ENCODE measurements around the gene RNPEPL1. TPM values are rescaled to one million over a fixed set of nuclear protein-coding genes. Genes with fewer than 3 reads are reported as not detected.

Gene RNPEPL1
- total RNA-seq, 2 donors from 2014 or later, result 22.6 to 51.2 TPM

DNA sequence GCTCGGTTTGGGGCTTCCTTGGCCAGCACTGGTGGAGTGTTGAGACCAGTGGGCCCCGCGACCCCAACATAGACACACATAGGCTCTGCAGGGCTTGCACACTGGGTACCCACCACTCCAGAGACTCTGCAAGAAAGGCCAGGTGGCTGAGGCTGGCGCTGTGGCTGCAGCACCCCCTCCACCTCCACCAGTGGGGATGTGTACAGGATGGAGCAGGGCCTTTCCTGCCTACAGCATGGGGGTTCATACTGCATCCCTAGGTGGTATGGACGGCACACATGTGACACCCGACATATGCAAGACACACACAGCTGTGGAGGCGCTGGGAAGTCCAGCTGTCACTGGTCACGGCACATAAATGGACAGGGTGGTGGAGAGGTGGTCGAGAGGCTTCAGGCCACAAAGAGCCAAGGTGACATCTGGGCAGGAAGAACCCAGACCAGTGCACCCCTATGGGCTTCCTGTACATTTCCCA is 1.3 kb downstream of the RNPEPL1 start:
- ATAC-seq (no peak), DNase-seq (ENCODE audit: low spot score in 2 of 2) (no peak)
- no peaks in the 10 kb centered on the region for H3K9me3 Mint-ChIP-seq
- H3K36me3 Mint-ChIP-seq, result peaks cover 15 to 19% of the 10 kb centered on the region in 2 donors
- H3K27ac Mint-ChIP-seq, result peak overlapping the region; percentile 47 to 50

DNA sequence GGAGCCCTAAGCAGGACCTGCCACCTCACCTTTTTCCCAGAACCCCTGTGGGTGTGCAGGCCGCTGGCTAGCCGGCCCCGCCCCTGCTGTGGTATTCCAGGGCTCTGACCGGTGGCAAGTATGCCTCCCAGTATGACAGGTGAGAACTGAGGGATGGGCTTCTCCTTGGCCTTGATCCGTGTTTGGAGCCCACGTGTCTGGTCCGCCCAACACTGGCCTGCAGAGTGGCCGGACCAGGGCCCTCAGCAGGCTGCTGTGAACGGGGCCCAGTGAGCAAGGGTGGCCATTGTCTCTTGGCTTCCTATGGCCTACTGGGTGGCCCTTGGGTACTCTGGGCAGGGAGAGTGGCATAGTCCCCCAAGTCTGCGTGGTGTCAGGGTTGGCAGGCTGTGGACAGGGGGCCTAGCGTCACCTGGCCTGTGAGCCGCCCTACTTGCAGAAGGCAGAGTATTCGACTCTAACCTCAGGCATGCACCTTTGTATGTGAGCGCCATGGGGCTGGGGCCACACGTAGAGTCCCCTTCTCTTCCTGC is 1.8 kb downstream of the RNPEPL1 start:
- ATAC-seq (no peak), DNase-seq (ENCODE audit: low spot score in 2 of 2) (peak in 1 of 2 donors; percentile 54)
- Mint-ChIP-seq H3K27ac (peak overlapping the region in 1 of 2 donors; percentile 47), H3K9me3 (no peaks in the 10 kb centered on the region), H3K36me3 (peaks cover 12 to 17% of the 10 kb centered on the region in 2 donors)

DNA sequence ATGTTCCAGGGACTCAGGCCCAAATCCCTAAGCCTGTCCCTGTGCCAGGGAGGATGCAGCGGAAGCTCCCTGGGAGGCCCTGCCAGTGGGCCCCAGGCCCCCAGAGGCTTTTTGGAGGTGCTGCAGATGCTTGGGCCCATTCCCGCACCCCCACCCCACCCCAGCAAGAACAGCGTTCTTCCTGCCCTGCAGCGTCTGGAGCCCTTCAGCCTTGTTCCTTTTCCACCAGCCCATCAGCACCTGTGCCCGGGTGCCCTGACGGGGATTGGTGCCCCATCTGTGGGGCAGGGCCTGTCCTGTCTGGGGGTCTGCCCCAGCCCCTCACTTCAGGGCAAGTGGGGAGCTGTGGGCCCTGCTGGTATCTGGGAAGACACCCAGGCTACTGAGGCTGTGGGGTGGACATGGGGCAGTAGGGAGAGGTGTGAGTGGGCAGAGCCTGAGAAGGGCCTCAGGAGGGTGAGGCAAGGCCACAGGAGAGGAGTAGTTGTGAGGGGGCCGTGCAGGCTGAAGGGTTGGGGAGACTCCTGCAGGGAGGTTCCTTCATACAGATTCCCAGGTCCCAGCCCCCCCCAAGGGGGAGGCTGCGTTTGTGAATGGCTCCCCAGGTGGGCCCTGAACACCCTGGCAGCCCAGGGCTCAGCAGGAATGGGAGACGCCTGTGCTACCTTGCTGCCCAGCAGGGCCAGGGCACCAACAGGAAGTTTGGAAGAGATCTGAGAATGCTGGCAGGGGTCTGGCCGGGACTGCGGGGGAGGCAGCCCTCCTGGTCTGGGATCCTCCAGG is 2.4 kb downstream of the RNPEPL1 start:
- Mint-ChIP-seq H3K27ac (peak overlapping the region in 1 of 2 donors; percentile 52), H3K9me3 (no peaks in the 10 kb centered on the region), H3K36me3 (peaks cover 5 to 11% of the 10 kb centered on the region in 2 donors)
- ATAC-seq (no peak), DNase-seq (ENCODE audit: low spot score in 2 of 2) (peak in 1 of 2 donors; percentile 56)

DNA sequence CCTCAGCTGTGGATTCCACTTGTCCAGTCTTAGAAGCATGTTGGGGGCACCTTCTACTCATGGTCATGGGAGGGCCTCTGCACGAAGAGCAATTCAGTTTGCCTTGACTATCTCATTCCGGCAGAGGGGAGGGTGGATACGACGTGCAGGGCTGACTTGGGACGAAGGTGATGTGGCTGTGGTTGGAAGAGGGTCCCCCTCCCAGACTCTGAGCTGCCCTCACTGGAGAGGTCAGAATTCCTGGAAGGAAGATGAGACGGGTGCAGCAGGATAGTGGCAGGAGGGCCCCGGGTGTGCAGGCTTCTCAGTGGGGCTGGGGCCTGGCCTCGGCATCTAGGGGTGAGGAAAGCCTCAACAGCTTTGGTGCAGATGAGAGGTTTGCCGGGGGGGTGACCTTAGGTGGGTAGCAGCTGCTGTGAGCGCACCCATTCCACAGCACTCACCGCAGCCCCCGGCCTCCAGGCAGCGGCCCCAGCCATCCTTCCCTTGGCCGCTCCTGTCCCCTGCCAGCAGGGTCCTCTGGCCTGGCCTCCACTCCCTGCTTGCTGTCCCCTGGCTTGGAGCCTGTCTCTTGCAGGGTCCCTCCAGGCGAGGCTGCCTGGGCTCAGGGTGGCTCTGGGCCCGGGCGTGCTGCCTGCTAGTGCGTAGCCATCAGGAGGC is 3.2 kb downstream of the RNPEPL1 start:
- H3K36me3 Mint-ChIP-seq, result peaks cover 5 to 11% of the 10 kb centered on the region in 2 donors
- no peaks in the 10 kb centered on the region for H3K9me3 Mint-ChIP-seq
- peak overlapping the region in 1 of 2 donors; percentile 37 for H3K27ac Mint-ChIP-seq
- ATAC-seq (no peak), DNase-seq (ENCODE audit: low spot score in 2 of 2) (peak in 1 of 2 donors; percentile 55)

DNA sequence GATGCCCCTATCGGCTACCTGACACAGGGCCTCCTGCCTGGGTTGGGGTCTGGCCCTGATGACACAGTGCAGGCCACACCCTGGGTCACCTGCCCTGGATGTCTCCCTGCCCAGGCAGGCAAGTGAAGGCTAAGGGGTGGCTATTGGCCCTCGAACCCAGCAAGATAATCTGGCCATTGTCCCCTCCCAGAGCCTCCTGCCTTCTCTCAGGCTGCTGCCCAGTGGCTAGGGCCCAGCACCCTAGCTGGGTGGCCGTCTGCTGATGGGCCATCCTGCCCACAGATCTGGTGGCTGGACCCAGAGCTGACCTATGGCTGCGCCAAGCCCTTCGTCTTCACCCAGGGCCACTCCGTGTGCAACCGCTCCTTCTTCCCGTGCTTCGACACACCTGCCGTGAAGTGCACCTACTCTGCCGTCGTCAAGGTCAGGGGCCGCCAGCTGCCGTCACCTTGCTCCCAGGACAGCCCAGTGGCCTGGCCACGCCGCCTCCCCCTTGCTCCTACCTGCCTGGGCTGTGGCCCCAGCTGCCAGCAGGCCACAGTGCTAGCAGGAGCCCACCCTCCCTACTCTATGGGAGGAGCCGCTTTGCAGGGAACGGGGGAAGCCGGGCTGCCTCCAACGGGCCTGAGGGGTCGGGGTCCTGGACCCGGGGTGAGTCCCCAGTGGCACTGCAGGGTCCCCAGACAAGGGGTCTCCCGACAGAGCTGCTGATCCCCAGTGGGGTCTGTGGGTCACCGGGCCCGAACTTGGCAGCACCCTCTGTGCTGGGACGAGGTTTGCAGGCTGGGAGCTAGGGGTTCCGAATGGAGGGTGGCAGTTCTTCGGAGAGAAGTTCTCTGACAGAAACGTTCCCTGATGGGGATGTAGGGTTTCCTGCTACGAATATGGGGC is 4.1 kb downstream of the RNPEPL1 start:
- Mint-ChIP-seq H3K36me3 (peaks cover 5 to 6% of the 10 kb centered on the region in 2 donors), H3K27ac (no peak overlapping the region), H3K9me3 (no peaks in the 10 kb centered on the region)
- no peak for ATAC-seq
- DNase-seq (ENCODE audit: low spot score in 2 of 2), result peak in 1 of 2 donors; percentile 51

DNA sequence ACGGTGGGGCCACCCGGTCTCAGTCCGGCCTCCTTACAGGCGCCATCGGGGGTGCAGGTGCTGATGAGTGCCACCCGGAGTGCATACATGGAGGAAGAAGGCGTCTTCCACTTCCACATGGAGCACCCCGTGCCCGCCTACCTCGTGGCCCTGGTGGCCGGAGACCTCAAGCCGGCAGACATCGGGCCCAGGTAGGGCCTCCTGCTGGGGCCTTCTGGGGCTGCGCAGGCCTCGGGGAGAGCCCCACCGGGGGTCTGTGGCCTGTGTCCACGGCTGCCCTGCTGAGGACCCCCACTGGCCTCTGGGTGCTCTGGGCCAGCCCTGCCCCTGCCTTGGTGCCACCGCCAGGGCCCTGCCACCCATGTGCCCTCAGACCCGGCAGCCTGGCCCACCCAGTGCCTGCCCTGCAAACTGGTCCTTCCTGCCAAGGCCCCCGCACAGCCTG is 4.8 kb downstream of the RNPEPL1 start:
- Mint-ChIP-seq H3K36me3 (no peaks in the 10 kb centered on the region), H3K27ac (no peak overlapping the region), H3K9me3 (no peaks in the 10 kb centered on the region)
- ATAC-seq, result no peak
- DNase-seq (ENCODE audit: low spot score in 2 of 2), result peak in 1 of 2 donors; percentile 41

DNA sequence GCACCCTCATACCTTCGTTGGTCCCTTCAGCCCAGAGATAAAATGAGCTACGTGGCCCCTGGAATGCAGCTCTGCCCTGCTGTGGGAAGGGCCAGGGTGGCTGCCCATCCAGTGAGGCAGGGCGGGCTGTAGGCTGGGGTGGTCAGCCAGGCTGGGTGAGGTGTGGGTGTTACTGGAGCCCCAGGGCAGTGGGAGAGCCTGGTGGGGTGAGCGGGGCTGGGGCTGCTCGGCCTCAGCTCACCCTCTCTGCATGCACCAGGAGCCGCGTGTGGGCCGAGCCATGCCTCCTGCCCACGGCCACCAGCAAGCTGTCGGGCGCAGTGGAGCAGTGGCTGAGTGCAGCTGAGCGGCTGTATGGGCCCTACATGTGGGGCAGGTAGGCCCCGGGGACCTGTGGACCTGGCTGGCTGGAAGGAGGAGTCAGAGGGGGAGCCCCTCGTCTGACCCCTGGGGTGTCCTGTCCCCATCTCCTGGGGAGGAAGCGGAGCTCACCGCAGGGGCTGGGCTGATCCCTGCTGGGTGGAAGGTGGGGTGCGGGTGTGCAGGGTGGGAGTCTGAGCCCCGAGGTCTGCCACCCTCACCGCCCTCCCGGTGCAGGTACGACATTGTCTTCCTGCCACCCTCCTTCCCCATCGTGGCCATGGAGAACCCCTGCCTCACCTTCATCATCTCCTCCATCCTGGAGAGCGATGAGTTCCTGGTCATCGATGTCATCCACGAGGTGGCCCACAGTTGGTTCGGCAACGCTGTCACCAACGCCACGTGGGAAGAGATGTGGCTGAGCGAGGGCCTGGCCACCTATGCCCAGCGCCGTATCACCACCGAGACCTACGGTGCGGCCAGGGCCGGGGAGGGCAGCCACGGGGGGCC is 5.5 kb downstream of the RNPEPL1 start:
- DNase-seq (ENCODE audit: low spot score in 2 of 2) (no peak), ATAC-seq (no peak)
- H3K27ac Mint-ChIP-seq, result no peak overlapping the region
- H3K36me3 Mint-ChIP-seq, result no peaks in the 10 kb centered on the region
- H3K9me3 Mint-ChIP-seq, result no peaks in the 10 kb centered on the region

DNA sequence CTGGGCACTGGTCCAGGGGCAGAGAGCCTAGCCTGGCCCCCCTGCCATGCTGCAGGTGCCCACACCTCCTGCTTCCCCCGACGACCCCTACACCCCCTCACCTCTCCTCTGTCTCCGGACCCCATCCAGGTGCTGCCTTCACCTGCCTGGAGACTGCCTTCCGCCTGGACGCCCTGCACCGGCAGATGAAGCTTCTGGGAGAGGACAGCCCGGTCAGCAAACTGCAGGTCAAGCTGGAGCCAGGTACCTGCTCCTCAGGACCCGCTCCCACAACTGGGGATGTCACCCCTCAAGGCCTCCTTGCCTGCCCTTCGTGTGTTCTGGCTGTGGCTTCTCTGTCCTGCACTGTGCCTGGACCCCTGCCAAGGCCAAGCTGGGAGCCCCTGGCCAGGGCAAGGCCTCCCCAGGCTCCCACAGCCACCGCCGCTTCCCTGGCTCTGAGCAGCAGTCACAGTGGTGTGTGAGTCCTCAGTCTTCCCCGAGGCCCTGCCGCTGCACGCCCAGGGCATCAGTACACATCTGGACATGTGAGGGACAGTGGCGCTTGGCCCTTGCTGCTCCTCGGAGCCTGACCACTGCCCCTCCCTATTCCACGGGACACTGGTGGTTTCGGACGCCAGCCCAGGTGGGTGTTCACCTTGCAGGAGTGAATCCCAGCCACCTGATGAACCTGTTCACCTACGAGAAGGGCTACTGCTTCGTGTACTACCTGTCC is 6.3 kb downstream of the RNPEPL1 start:
- no peaks in the 10 kb centered on the region for H3K36me3 Mint-ChIP-seq
- H3K9me3 Mint-ChIP-seq, result no peaks in the 10 kb centered on the region
- DNase-seq (ENCODE audit: low spot score in 2 of 2), result no peak
- no peak for ATAC-seq
- H3K27ac Mint-ChIP-seq, result peak overlapping the region in 1 of 2 donors; percentile 78

DNA sequence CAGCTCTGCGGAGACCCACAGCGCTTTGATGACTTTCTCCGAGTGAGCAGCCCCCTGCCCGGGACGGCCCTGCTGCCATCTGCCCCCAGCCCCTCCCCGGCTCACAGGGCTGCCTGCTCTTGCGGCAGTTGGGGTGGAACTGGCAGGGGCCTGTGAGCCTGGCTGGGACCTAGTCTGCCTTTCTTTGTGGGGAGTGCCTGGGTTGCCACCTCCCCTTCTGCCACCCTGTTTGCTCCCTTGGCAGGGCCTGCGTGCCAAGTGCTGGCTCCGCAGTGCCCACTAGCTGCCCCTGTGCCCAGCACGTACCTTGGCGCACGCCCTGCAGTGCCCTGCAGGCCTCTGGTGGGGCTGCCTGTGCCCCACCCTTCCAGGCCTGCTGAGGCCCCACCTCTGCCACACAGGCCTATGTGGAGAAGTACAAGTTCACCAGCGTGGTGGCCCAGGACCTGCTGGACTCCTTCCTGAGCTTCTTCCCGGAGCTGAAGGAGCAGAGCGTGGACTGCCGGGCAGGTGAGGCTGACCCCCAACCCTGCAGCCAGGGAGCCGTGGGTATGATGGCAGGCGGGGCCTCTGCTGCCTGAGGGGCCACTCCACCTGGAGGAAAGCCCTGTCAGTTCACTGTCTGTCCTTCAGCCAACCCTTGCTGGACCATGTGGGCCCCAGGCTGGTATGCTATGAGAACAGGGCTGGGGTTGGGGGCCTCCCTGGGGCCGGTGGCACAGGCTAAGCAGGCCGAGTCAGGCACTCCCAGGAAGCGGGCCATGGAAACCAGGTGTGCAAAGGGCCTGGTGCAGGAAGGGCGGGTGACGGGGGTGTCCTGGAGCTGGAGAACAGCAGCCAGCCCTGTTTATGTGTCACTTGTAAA is 7.0 kb downstream of the RNPEPL1 start:
- DNase-seq (ENCODE audit: low spot score in 2 of 2), result no peak
- no peaks in the 10 kb centered on the region for H3K9me3 Mint-ChIP-seq
- no peaks in the 10 kb centered on the region for H3K36me3 Mint-ChIP-seq
- peak overlapping the region; percentile 78 to 82 for H3K27ac Mint-ChIP-seq
- no peak for ATAC-seq

DNA sequence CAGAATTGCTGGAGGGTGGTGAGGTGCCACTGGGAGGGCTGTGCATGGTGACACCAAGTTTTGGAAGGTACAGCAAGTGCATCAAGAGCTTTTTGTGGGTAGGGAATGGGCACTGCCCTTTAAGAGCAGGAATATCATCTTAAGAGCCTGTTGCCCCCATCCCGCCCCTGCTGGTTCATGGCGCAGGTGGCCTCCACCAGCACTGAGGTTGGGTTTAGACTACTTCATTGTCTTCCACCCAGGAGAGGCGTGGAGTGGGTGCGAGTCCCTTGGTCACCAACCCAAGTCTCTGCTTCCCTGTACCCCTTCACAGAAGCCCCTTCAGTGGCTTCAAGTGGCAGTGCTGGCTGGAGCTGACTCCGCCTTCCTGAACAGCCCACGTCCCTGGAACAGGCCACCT is 7.8 kb downstream of the RNPEPL1 start:
- DNase-seq (ENCODE audit: low spot score in 2 of 2) (no peak), ATAC-seq (no peak)
- no peaks in the 10 kb centered on the region for H3K9me3 Mint-ChIP-seq
- no peaks in the 10 kb centered on the region for H3K36me3 Mint-ChIP-seq
- peak overlapping the region; percentile 78 to 82 for H3K27ac Mint-ChIP-seq

DNA sequence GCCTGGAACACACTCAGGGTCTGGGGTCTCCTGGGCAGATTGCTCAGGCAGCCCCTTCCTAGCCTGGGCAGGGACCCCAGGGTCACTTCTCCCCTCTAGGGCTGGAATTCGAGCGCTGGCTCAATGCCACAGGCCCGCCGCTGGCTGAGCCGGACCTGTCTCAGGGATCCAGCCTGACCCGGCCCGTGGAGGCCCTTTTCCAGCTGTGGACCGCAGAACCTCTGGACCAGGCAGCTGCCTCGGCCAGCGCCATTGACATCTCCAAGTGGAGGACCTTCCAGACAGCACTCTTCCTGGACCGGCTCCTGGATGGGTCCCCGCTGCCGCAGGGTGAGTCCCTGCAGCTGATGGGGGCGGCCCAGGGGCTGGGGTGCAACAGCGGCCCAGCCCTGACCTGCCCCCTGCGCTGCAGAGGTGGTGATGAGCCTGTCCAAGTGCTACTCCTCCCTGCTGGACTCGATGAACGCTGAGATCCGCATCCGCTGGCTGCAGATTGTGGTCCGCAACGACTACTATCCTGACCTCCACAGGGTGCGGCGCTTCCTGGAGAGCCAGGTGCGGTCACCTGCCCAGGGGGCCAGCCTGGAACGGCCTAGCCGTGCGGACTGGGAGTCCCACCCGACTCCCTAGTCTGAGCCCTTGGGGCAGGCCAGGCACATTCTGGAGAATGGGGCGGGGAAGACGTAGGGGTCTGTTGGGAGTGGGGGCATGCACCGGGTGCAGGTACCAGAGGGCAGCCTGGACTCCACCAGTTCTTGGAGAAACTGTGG is 8.3 kb downstream of the RNPEPL1 start:
- Mint-ChIP-seq H3K27ac (peak overlapping the region in 1 of 2 donors; percentile 60), H3K36me3 (no peaks in the 10 kb centered on the region), H3K9me3 (no peaks in the 10 kb centered on the region)
- ATAC-seq (no peak), DNase-seq (ENCODE audit: low spot score in 2 of 2) (no peak)

DNA sequence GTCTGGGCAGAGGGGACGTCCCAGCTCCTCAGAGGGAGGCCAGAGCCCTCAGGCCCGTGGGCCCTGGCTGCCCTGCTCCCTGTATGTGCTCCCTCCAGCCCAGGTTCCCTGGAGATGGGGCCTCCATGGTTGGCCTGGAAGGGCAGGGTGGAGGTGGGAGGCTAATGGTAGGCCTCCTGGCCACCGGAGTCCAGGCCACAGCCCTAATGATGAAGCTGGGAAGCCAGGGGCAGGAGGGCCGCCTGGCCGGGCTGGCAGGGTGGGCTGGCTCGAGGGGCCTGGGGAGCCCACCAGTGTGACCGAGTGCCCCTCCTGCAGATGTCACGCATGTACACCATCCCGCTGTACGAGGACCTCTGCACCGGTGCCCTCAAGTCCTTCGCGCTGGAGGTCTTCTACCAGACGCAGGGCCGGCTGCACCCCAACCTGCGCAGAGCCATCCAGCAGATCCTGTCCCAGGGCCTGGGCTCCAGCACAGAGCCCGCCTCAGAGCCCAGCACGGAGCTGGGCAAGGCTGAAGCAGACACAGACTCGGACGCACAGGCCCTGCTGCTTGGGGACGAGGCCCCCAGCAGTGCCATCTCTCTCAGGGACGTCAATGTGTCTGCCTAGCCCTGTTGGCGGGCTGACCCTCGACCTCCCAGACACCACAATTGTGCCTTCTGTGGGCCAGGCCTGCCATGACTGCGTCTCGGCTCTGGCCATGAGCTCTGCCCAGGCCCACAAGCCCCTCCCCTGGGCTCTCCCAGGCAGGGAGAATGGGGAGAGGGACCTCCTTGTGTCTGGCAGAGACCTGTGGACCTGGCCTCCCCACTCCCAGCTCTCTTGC is 9.2 kb downstream of the RNPEPL1 start:
- peak overlapping the region in 1 of 2 donors; percentile 60 for H3K27ac Mint-ChIP-seq
- no peaks in the 10 kb centered on the region for H3K36me3 Mint-ChIP-seq
- H3K9me3 Mint-ChIP-seq, result no peaks in the 10 kb centered on the region
- ATAC-seq (no peak), DNase-seq (ENCODE audit: low spot score in 2 of 2) (no peak)

DNA sequence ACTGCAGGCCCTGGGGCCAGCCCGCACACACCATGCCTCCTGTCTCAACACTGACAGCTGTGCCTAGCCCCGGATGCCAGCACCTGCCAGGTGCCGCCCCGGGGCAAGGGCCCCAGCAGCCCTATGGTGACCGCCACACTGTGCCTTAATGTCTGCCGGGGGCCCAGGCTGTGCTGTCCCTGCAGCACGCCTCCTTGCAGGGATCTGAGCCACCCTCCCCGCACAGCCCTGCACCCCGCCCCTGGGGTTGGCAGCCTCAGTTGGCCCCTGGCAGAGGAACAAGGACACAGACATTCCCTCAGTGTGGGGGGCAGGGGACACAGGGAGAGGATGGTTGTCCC is 9.8 kb downstream of the RNPEPL1 start:
- ATAC-seq, result no peak
- Mint-ChIP-seq H3K36me3 (no peaks in the 10 kb centered on the region), H3K27ac (peak overlapping the region in 1 of 2 donors; percentile 54), H3K9me3 (no peaks in the 10 kb centered on the region)
- DNase-seq (ENCODE audit: low spot score in 2 of 2), result no peak
